HepG2 (cell line): ENCODE data around the gene GOLGA6C. TPM values are rescaled to one million over a fixed set of nuclear protein-coding genes. Genes with fewer than 3 reads are reported as not detected.

Experiments used
- ATAC-seq: fragments of 200-7000 bp; cut with Tn5 transposase; 3 replicates; pipeline ENCODE4 v1.9.1; 2020; ENCODE audit warnings: mild to moderate bottlenecking, moderate library complexity
- BruUV-seq: library from RNA; stranded (reverse); fragments of 400-500 nt; replicated peaks from 2 replicates; lab custom pipeline; 2021; lab: Mats Ljungman, UMichigan
- CTCF ChIA-PET: fragments of 300-600 bp; formaldehyde crosslinking; extraction: SDS; loops from one replicate; lab custom pipeline; 2021; ENCODE audit warnings: low total read pairs, inconsistent platforms, low intra/inter-chr PET ratio; lab: Yijun Ruan, JAX
- POLR2A ChIA-PET: fragments of 350-600 bp; sonication (Branson Sonifier 250); formaldehyde crosslinking; loops from one replicate; lab custom pipeline; 2020; ENCODE audit warnings: antibody characterized with exemption, inconsistent platforms; lab: Yijun Ruan, JAX
- DNase-seq: peaks from one replicate; pipeline ENCODE4 v3.0.0-alpha.2; 2015; ENCODE audit warnings: low spot score
- FAIRE-seq: peaks from 3 replicates; lab custom pipeline; 2011; peaks lifted over from hg19 to GRCh38; lab: Jason Lieb, UNC
- H2AFZ ChIP-seq: one replicate; pipeline ENCODE4 v1.6.1; 2011; ENCODE audit warnings: low read length, inconsistent platforms
- H3K27ac ChIP-seq: fragments of 300-600 bp; 3 replicates; pipeline ENCODE4 v1.8.0; 2011; ENCODE audit warnings: mixed run types, mild to moderate bottlenecking, mixed read lengths, low read length, inconsistent platforms; ENCODE audit not compliant: insufficient read depth; ENCODE audit errors: extremely low read length
- H3K27me3 ChIP-seq, 2 experiments: fragments of 200-600 bp in 1 of 2; 2 replicates in 1 of 2; 3 replicates in 1 of 2; pipeline versions ENCODE4 v1.6.0 to v1.8.0; 2011; ENCODE audit warnings: low read length in 2 of 2, mild to moderate bottlenecking in 2 of 2, moderate library complexity in 2 of 2, inconsistent platforms in 1 of 2; ENCODE audit not compliant: insufficient read depth in 2 of 2, control insufficient read depth in 1 of 2
- H3K36me3 ChIP-seq, 2 experiments: fragments of 200-600 bp in 1 of 2; replicated peaks in 1 of 2; 2 replicates in 1 of 2; 3 replicates in 1 of 2; pipeline versions ENCODE4 v1.5.1 to v1.8.0; 2011; ENCODE audit warnings: low read length in 2 of 2, inconsistent platforms in 1 of 2; ENCODE audit not compliant: insufficient read depth in 2 of 2, control insufficient read depth in 1 of 2
- H3K4me1 ChIP-seq: 2 replicates; pipeline ENCODE4 v1.5.1; 2012; ENCODE audit warnings: low read length, inconsistent platforms; ENCODE audit not compliant: insufficient read depth
- H3K4me2 ChIP-seq: 2 replicates; pipeline ENCODE4 v1.6.0; 2011; ENCODE audit warnings: low read depth, low read length, inconsistent platforms
- H3K4me3 ChIP-seq, 3 experiments: fragments of 200-600 bp in 1 of 3; sonication (generic), shearing (Covaris generic) in 1 of 3; replicated peaks in 1 of 3; 2 replicates each; pipeline ENCODE4 v1.5.1; 2011 to 2016; ENCODE audit warnings: low read length in 3 of 3, inconsistent platforms in 2 of 3, low read depth in 2 of 3, mild to moderate bottlenecking in 2 of 3, control low read depth in 1 of 3, mixed read lengths in 1 of 3; ENCODE audit not compliant: insufficient read depth in 1 of 3
- H3K79me2 ChIP-seq: one replicate; pipeline ENCODE4 v1.6.1; 2011; ENCODE audit warnings: low read length, inconsistent platforms; ENCODE audit not compliant: insufficient read depth
- H3K9ac ChIP-seq: 2 replicates; pipeline ENCODE4 v1.6.0; 2011; ENCODE audit warnings: mild to moderate bottlenecking, low read depth, low read length, inconsistent platforms; ENCODE audit not compliant: insufficient read depth
- H3K9me3 ChIP-seq: 2 replicates; pipeline ENCODE4 v1.5.1; 2012; ENCODE audit warnings: mild to moderate bottlenecking, low read length
- H4K20me1 ChIP-seq: 2 replicates; pipeline ENCODE4 v1.6.0; 2011; ENCODE audit warnings: inconsistent platforms, mild to moderate bottlenecking, low read length, moderate library complexity; ENCODE audit not compliant: insufficient read depth
- ARNTL ChIP-seq: sonication (generic); formaldehyde crosslinking; IDR thresholded peaks from 2 replicates; pipeline ENCODE4 v1.4.0; 2020; ENCODE audit warnings: mild to moderate bottlenecking, missing genetic modification reagents
- FLYWCH1 ChIP-seq: sonication (generic); formaldehyde crosslinking; IDR thresholded peaks from 2 replicates; pipeline ENCODE4 v1.8.1; 2023; ENCODE audit warnings: mild to moderate bottlenecking, missing genetic modification reagents
- FOXJ3 ChIP-seq: sonication (generic); formaldehyde crosslinking; IDR thresholded peaks from 2 replicates; pipeline ENCODE4 v1.4.0; 2020; ENCODE audit warnings: missing genetic modification reagents, mild to moderate bottlenecking, borderline replicate concordance
- PRDM15 ChIP-seq: sonication (generic); formaldehyde crosslinking; IDR thresholded peaks from 2 replicates; pipeline ENCODE4 v1.4.0; 2020; ENCODE audit warnings: missing genetic modification reagents
- SOX13 ChIP-seq, 3 experiments: fragments of 450-650 bp in 1 of 3; sonication (generic) in 1 of 3; formaldehyde crosslinking in 1 of 3; IDR thresholded peaks in 2 of 3; conservative IDR thresholded peaks in 1 of 3; 2 replicates each; pipeline versions ENCODE4 v1.5.0 to v1.6.1; 2016 to 2020; ENCODE audit warnings: antibody characterized with exemption in 1 of 3, mild to moderate bottlenecking in 1 of 3, missing compliant biosample characterization in 1 of 3, missing genetic modification reagents in 1 of 3, moderate library complexity in 1 of 3
- TBP ChIP-seq: sonication (generic); formaldehyde crosslinking; IDR thresholded peaks from 2 replicates; pipeline ENCODE4 v1.5.0; 2020; ENCODE audit warnings: missing genetic modification reagents
- ZFX ChIP-seq: sonication (generic); formaldehyde crosslinking; IDR thresholded peaks from 2 replicates; pipeline ENCODE4 v1.4.0; 2020; ENCODE audit warnings: mild to moderate bottlenecking, low read depth, missing genetic modification reagents, moderate library complexity
- ZNF703 ChIP-seq: sonication (generic); formaldehyde crosslinking; IDR thresholded peaks from 2 replicates; pipeline ENCODE4 v1.5.1; 2020; ENCODE audit warnings: missing genetic modification reagents, mild to moderate bottlenecking, moderate library complexity, borderline replicate concordance
- WGBS: methylation state at CpG from one replicate; pipeline ENCODE4 v1.1.6; 2017; ENCODE audit warnings: low lambda C conversion rate; 5-methylcytosine and 5-hydroxymethylcytosine counted together
- in situ Hi-C: cut with HindIII; loops from 2 replicates; pipeline ENCODE4 v1.10.0; 2017; ENCODE audit warnings: low pct_unique_long_range_greater_than_20kb; ENCODE audit not compliant: extremely low pct_ligation_motif_present
- intact Hi-C: fragments of 100-400 bp; cut with micrococcal nuclease; formaldehyde crosslinking; loops from one replicate; pipeline ENCODE4 v1.10.0; 2022; ENCODE audit not compliant: unreplicated experiment
- polyA plus RNA-seq, 8 experiments: library from polyadenylated mRNA; depleted of rRNA in 3 of 8; stranded (reverse) in 7 of 8; unstranded in 1 of 8; fragments of >200 nt; fragmentation: Illumina TruSeq in 4 of 8; extraction: Trizol in 4 of 8; gene quantifications; 2 replicates each; pipeline versions ENCODE4 v1.2.1 to v1.2.3, GENCODE V29; 2011 to 2016; ENCODE audit warnings: low read depth in 4 of 8, missing spikeins in 1 of 8, mixed read lengths in 1 of 8; ENCODE audit not compliant: insufficient read depth in 1 of 8
- total RNA-seq, 5 experiments: library from RNA; depleted of rRNA; stranded (reverse); fragments of >200 nt; fragmentation: Illumina TruSeq; extraction: Trizol; gene quantifications; 2 replicates each; pipeline ENCODE4 v1.2.3, GENCODE V29; 2016; ENCODE audit warnings: low read depth in 1 of 5
- TF ChIP-seq, protein P1 (sequence below): sonication (generic); formaldehyde crosslinking; IDR thresholded peaks from 2 replicates; pipeline ENCODE4 v1.5.0; 2020; ENCODE audit warnings: missing genetic modification reagents
- TF ChIP-seq, protein P2 (sequence below): sonication (generic); formaldehyde crosslinking; conservative IDR thresholded peaks from 2 replicates; pipeline ENCODE4 v1.4.0; 2020; ENCODE audit warnings: missing genetic modification reagents
- TF ChIP-seq, protein P3 (sequence below): sonication (generic); formaldehyde crosslinking; IDR thresholded peaks from 2 replicates; pipeline ENCODE4 v1.5.0; 2020; ENCODE audit warnings: missing genetic modification reagents, mild to moderate bottlenecking, borderline replicate concordance
- TF ChIP-seq, protein P4 (sequence below): sonication (generic); formaldehyde crosslinking; IDR thresholded peaks from 2 replicates; pipeline ENCODE4 v1.4.0; 2020; ENCODE audit warnings: missing genetic modification reagents
- TF ChIP-seq, protein P5 (sequence below): IDR thresholded peaks from 2 replicates; pipeline ENCODE4 v1.6.1; 2016; ENCODE audit warnings: mild to moderate bottlenecking

The GOLGA6C gene
- total and polyA plus RNA-seq, 2 of the 13 experiments (the other 11 are each of a cell fraction or from before 2014, with no cell fraction given) = not detected

GRCh38 chr15:75306188-75306587, 48.1 kb downstream of the GOLGA6C start:
- FAIRE-seq (no peak), ATAC-seq (no peak), DNase-seq (no peak)
- intact Hi-C loops (loop anchor here (10.0 kb wide), 1 partner anchor 271 kb away; no protein-coding TSS in a partner anchor), in situ Hi-C loops (no loop called here)
- ChIA-PET CTCF (no interaction called here), POLR2A (no interaction called here)
- H4K20me1 ChIP-seq = no peaks in the 10 kb centered on the region
- H3K4me3 ChIP-seq = no peak overlapping the region
- BruUV-seq = no TSS peak
- TF ChIP-seq FOXJ3 (CRISPR knock-in tag) (no peak), FLYWCH1 (no peak), ZFX (CRISPR knock-in tag) (no peak), TBP (CRISPR knock-in tag) (no peak), ZNF703 (no peak), SOX13 (IDR thresholded peaks at IDR 0.05) (no peak), SOX13 (CRISPR knock-in tag; conservative IDR thresholded peaks at IDR 0.05 in 1 of 2, IDR thresholded peaks at IDR 0.05 in 1 of 2) (no peak), ARNTL (CRISPR knock-in tag) (no peak), PRDM15 (CRISPR knock-in tag) (no peak)
- TF ChIP-seq, protein P1, sequence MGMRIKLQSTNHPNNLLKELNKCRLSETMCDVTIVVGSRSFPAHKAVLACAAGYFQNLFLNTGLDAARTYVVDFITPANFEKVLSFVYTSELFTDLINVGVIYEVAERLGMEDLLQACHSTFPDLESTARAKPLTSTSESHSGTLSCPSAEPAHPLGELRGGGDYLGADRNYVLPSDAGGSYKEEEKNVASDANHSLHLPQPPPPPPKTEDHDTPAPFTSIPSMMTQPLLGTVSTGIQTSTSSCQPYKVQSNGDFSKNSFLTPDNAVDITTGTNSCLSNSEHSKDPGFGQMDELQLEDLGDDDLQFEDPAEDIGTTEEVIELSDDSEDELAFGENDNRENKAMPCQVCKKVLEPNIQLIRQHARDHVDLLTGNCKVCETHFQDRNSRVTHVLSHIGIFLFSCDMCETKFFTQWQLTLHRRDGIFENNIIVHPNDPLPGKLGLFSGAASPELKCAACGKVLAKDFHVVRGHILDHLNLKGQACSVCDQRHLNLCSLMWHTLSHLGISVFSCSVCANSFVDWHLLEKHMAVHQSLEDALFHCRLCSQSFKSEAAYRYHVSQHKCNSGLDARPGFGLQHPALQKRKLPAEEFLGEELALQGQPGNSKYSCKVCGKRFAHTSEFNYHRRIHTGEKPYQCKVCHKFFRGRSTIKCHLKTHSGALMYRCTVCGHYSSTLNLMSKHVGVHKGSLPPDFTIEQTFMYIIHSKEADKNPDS (CRISPR knock-in tag) = no peak
- TF ChIP-seq, protein P2, sequence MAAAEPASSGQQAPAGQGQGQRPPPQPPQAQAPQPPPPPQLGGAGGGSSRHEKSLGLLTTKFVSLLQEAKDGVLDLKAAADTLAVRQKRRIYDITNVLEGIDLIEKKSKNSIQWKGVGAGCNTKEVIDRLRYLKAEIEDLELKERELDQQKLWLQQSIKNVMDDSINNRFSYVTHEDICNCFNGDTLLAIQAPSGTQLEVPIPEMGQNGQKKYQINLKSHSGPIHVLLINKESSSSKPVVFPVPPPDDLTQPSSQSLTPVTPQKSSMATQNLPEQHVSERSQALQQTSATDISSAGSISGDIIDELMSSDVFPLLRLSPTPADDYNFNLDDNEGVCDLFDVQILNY (CRISPR knock-in tag) = no peak
- TF ChIP-seq, protein P3, sequence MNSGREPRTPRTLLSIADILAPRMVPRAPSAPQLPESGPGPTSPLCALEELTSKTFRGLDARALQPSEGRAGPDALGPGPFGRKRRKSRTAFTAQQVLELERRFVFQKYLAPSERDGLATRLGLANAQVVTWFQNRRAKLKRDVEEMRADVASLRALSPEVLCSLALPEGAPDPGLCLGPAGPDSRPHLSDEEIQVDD = no peak
- TF ChIP-seq, protein P4, sequence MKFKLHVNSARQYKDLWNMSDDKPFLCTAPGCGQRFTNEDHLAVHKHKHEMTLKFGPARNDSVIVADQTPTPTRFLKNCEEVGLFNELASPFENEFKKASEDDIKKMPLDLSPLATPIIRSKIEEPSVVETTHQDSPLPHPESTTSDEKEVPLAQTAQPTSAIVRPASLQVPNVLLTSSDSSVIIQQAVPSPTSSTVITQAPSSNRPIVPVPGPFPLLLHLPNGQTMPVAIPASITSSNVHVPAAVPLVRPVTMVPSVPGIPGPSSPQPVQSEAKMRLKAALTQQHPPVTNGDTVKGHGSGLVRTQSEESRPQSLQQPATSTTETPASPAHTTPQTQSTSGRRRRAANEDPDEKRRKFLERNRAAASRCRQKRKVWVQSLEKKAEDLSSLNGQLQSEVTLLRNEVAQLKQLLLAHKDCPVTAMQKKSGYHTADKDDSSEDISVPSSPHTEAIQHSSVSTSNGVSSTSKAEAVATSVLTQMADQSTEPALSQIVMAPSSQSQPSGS = no peak
- TF ChIP-seq, protein P5, sequence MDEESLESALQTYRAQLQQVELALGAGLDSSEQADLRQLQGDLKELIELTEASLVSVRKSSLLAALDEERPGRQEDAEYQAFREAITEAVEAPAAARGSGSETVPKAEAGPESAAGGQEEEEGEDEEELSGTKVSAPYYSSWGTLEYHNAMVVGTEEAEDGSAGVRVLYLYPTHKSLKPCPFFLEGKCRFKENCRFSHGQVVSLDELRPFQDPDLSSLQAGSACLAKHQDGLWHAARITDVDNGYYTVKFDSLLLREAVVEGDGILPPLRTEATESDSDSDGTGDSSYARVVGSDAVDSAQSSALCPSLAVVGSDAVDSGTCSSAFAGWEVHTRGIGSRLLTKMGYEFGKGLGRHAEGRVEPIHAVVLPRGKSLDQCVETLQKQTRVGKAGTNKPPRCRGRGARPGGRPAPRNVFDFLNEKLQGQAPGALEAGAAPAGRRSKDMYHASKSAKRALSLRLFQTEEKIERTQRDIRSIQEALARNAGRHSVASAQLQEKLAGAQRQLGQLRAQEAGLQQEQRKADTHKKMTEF (CRISPR knock-in tag) = no peak
- H3K4me2 ChIP-seq = no peak overlapping the region
- no peak overlapping the region for H3K27ac ChIP-seq
- H3K4me1 ChIP-seq = peaks cover 25% of the 10 kb centered on the region
- no peaks in the 10 kb centered on the region for H3K79me2 ChIP-seq
- 0% methylated on average over 3 of the region's 3 CpGs for WGBS
- no peak overlapping the region for H2AFZ ChIP-seq
- H3K27me3 ChIP-seq = peaks cover 0 to 24% of the 10 kb centered on the region in 2 experiments; a peak in 3 of 5 replicates
- no peaks in the 10 kb centered on the region for H3K36me3 ChIP-seq
- H3K9me3 ChIP-seq = no peaks in the 10 kb centered on the region
- H3K9ac ChIP-seq = no peak overlapping the region
